Mammary epithelial cell (primary cell): ENCODE results near the gene DCHS2.

Experiments used
- CTCF ChIP-seq, 2 donors: IDR thresholded peaks in 1 of 2; conservative IDR thresholded peaks in 1 of 2; 2 replicates each; pipeline ENCODE4 v1.5.1; 2011 to 2012; ENCODE audit warnings: inconsistent platforms in 2 of 2, low read length in 2 of 2, mild to moderate bottlenecking in 2 of 2, control low read depth in 1 of 2, low read depth in 1 of 2; ENCODE audit not compliant: insufficient read depth in 1 of 2; ENCODE audit errors: extremely low read depth in 1 of 2
- EZH2 ChIP-seq: IDR thresholded peaks from 2 replicates; pipeline ENCODE4 v1.6.1; 2012; ENCODE audit warnings: low read length, inconsistent platforms, borderline replicate concordance

- no peak for TF ChIP-seq CTCF (conservative IDR thresholded peaks at IDR 0.05 in 1 of 2, IDR thresholded peaks at IDR 0.05 in 1 of 2; ENCODE audit: extremely low read depth in 1 of 2, insufficient read depth in 1 of 2, low read depth in 1 of 2, low read length in 2 of 2)
- no peak for TF ChIP-seq EZH2
Observed at GRCh38 chr4:154472858-154473257, 18.7 kb downstream of the DCHS2 start.
